K562 (cell line): ENCODE results near the gene TBXA2R. TPM values are rescaled to one million over a fixed set of nuclear protein-coding genes. Genes with fewer than 3 reads are reported as not detected.

Experiments
- ELF4 ChIP-seq: fragments of 450-650 bp; formaldehyde crosslinking; IDR thresholded peaks from 2 replicates; pipeline ENCODE4 v1.4.0; 2022; ENCODE audit warnings: missing genetic modification characterization
- HBP1 ChIP-seq: fragments of 450-650 bp; formaldehyde crosslinking; IDR thresholded peaks from 2 replicates; pipeline ENCODE4 v1.4.0; 2022; ENCODE audit warnings: missing genetic modification characterization
- HMGN3 ChIP-seq: IDR thresholded peaks from 2 replicates; pipeline ENCODE4 v1.6.1; 2011; ENCODE audit warnings: borderline replicate concordance, low read depth, mild to moderate bottlenecking, mixed read lengths, low read length; ENCODE audit not compliant: insufficient read length; ENCODE audit errors: extremely low read depth
- KDM5B ChIP-seq: fragments of 200-600 bp; sonication (generic); IDR thresholded peaks from 2 replicates; pipeline ENCODE4 v1.6.1; 2012; ENCODE audit warnings: low read depth, mild to moderate bottlenecking, moderate library complexity, low read length, control low read depth, inconsistent platforms; ENCODE audit not compliant: insufficient replicate concordance
- LCOR ChIP-seq: sonication (generic); formaldehyde crosslinking; IDR thresholded peaks from 2 replicates; pipeline ENCODE4 v1.8.0; 2022; ENCODE audit warnings: mild to moderate bottlenecking, missing genetic modification reagents
- PRMT5 ChIP-seq: sonication (generic); formaldehyde crosslinking; IDR thresholded peaks from 2 replicates; pipeline ENCODE4 v1.5.0; 2020; ENCODE audit warnings: missing genetic modification reagents
- SAP30 ChIP-seq: fragments of 200-600 bp; sonication (generic); IDR thresholded peaks from 2 replicates; pipeline ENCODE4 v1.6.1; 2012; ENCODE audit warnings: borderline replicate concordance, low read depth, mild to moderate bottlenecking, moderate library complexity, low read length, control low read depth, inconsistent platforms; ENCODE audit not compliant: insufficient read depth, poor library complexity, severe bottlenecking
- SMAD2 ChIP-seq: fragments of 150-350 bp; IDR thresholded peaks from 2 replicates; pipeline ENCODE4 v1.6.1; 2014; ENCODE audit warnings: low read depth, mild to moderate bottlenecking, low read length
- SRSF3 ChIP-seq: fragments of 200-400 bp; formaldehyde crosslinking; IDR thresholded peaks from 2 replicates; pipeline ENCODE4 v1.6.1; 2016; ENCODE audit warnings: mild to moderate bottlenecking, low read length, moderate library complexity; ENCODE audit not compliant: insufficient read depth
- TEAD4 ChIP-seq, 2 experiments: sonication (generic) in 1 of 2; formaldehyde crosslinking in 1 of 2; IDR thresholded peaks; 2 replicates each; pipeline versions ENCODE4 v1.6.1 to v1.8.0; 2012 to 2022; ENCODE audit warnings: borderline replicate concordance in 1 of 2, inconsistent platforms in 1 of 2, low read length in 1 of 2, mild to moderate bottlenecking in 1 of 2, missing genetic modification reagents in 1 of 2
- ZNF384 ChIP-seq: IDR thresholded peaks from 2 replicates; pipeline ENCODE4 v1.6.1; 2012; ENCODE audit warnings: low read depth, low read length, improper control_type of control experiment
- polyA plus RNA-seq, 8 experiments: library from polyadenylated mRNA; depleted of rRNA in 4 of 8; stranded (reverse) in 5 of 8; unstranded in 3 of 8; fragments of >200 nt; fragmentation: Nextera tagmentation in 2 of 8; fragmentation: Illumina TruSeq in 1 of 8; extraction: Ambion mirVana in 2 of 8; extraction: Trizol in 1 of 8; gene quantifications; 2 replicates each; pipeline versions ENCODE4 v1.2.1 to v1.2.3, GENCODE V29; 2011 to 2014; ENCODE audit warnings: inconsistent platforms in 1 of 8, missing spikeins in 1 of 8
- total RNA-seq, 7 experiments: library from RNA; depleted of rRNA in 6 of 7; stranded (reverse); fragments of >200 nt in 6 of 7; fragmentation: Illumina TruSeq in 2 of 7; extraction: Trizol in 2 of 7; gene quantifications; 2 replicates each; pipeline versions ENCODE4 v1.2.1 to v1.2.3, GENCODE V29; 2011 to 2021; ENCODE audit warnings: low replicate concordance in 1 of 7
- TF ChIP-seq, protein P1 (sequence below): IDR thresholded peaks from 2 replicates; pipeline ENCODE4 v1.6.1; 2014; ENCODE audit warnings: antibody characterized with exemption
- TF ChIP-seq, protein P2 (sequence below): IDR thresholded peaks from 3 replicates; pipeline ENCODE4 v1.6.1; 2011; ENCODE audit warnings: borderline replicate concordance, mild to moderate bottlenecking; ENCODE audit not compliant: insufficient read length, insufficient read depth
- TF ChIP-seq, protein P3 (sequence below): sonication (generic); formaldehyde crosslinking; IDR thresholded peaks from 2 replicates; pipeline ENCODE4 v1.8.1; 2023; ENCODE audit warnings: mild to moderate bottlenecking, missing genetic modification reagents
- TF ChIP-seq, protein P4 (sequence below): IDR thresholded peaks from 3 replicates; pipeline ENCODE4 v1.6.1; 2011; ENCODE audit warnings: borderline replicate concordance, mild to moderate bottlenecking, moderate library complexity; ENCODE audit not compliant: insufficient read length; ENCODE audit errors: extremely low read depth

The TBXA2R gene
- total and polyA plus RNA-seq, 9 of the 15 experiments (the other 6 are each of a cell fraction or from before 2014, with no cell fraction given), result 1.5 to 24.0 (median 2.8) TPM

DNA sequence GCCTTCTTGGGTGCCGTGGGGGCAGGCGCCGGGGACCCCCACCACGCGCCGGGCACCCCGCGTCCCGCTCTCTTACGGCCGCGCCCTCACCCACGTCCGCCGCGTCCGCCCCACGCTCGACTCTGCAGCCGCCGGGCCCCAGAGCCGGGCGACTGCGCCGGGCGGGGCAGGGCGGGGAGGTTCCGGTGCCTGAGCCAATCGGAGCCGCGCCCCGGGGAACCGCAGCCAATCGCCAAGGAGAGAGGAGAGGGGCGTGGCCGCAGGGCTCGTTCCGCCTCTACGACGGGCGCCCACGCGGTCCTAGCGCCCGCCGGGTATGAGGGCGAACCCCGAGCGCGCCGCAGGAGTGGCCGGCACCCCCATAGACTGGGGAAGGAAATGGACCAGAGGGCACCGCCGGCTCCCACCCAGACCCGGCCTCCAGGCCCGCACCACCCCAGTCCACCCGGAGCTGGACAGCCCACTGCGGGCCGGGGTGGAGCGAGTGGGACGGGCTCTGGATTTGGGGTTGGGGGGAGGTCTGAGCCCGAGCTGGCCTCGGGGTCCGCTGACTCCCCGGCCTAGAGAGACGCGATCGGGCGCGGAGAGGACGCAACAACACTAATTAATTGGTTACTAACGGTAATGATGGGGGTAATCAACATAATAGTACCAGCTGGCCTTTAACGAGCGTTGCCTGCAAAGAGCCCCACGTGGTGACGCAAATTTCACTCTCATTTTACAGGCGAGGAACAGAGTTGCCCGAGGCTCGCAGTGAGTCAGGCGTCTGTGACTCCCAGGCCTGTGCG lies 49.0 kb downstream of the TBXA2R start, which contains the start of gene MFSD12 (continued):
- no peak for TF ChIP-seq PRMT5
- peak; percentile 44 for TF ChIP-seq SAP30
- TF ChIP-seq HBP1, result 0 out of 2 replicates have a peak, but pooled peaks have one; percentile 6
- TF ChIP-seq KDM5B, result peak; percentile 47
- TF ChIP-seq, protein P1, sequence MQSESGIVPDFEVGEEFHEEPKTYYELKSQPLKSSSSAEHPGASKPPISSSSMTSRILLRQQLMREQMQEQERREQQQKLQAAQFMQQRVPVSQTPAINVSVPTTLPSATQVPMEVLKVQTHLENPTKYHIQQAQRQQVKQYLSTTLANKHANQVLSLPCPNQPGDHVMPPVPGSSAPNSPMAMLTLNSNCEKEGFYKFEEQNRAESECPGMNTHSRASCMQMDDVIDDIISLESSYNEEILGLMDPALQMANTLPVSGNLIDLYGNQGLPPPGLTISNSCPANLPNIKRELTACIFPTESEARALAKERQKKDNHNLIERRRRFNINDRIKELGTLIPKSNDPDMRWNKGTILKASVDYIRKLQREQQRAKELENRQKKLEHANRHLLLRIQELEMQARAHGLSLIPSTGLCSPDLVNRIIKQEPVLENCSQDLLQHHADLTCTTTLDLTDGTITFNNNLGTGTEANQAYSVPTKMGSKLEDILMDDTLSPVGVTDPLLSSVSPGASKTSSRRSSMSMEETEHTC, result no peak
- no peak for TF ChIP-seq LCOR
- TF ChIP-seq SRSF3, result no peak
- 0 out of 2 replicates have a peak, but pooled peaks have one; percentile 17 for TF ChIP-seq ELF4 (CRISPR knock-in tag)
- TF ChIP-seq, protein P2, sequence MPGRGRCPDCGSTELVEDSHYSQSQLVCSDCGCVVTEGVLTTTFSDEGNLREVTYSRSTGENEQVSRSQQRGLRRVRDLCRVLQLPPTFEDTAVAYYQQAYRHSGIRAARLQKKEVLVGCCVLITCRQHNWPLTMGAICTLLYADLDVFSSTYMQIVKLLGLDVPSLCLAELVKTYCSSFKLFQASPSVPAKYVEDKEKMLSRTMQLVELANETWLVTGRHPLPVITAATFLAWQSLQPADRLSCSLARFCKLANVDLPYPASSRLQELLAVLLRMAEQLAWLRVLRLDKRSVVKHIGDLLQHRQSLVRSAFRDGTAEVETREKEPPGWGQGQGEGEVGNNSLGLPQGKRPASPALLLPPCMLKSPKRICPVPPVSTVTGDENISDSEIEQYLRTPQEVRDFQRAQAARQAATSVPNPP, result no peak
- TF ChIP-seq SMAD2, result no peak
- peak; percentile 31 for TF ChIP-seq HMGN3
- TF ChIP-seq, protein P3, sequence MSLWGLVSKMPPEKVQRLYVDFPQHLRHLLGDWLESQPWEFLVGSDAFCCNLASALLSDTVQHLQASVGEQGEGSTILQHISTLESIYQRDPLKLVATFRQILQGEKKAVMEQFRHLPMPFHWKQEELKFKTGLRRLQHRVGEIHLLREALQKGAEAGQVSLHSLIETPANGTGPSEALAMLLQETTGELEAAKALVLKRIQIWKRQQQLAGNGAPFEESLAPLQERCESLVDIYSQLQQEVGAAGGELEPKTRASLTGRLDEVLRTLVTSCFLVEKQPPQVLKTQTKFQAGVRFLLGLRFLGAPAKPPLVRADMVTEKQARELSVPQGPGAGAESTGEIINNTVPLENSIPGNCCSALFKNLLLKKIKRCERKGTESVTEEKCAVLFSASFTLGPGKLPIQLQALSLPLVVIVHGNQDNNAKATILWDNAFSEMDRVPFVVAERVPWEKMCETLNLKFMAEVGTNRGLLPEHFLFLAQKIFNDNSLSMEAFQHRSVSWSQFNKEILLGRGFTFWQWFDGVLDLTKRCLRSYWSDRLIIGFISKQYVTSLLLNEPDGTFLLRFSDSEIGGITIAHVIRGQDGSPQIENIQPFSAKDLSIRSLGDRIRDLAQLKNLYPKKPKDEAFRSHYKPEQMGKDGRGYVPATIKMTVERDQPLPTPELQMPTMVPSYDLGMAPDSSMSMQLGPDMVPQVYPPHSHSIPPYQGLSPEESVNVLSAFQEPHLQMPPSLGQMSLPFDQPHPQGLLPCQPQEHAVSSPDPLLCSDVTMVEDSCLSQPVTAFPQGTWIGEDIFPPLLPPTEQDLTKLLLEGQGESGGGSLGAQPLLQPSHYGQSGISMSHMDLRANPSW (CRISPR knock-in tag), result peak; percentile 61; the same call in 1 of the 2 replicates
- no peak for TF ChIP-seq ZNF384
- TF ChIP-seq, protein P4, sequence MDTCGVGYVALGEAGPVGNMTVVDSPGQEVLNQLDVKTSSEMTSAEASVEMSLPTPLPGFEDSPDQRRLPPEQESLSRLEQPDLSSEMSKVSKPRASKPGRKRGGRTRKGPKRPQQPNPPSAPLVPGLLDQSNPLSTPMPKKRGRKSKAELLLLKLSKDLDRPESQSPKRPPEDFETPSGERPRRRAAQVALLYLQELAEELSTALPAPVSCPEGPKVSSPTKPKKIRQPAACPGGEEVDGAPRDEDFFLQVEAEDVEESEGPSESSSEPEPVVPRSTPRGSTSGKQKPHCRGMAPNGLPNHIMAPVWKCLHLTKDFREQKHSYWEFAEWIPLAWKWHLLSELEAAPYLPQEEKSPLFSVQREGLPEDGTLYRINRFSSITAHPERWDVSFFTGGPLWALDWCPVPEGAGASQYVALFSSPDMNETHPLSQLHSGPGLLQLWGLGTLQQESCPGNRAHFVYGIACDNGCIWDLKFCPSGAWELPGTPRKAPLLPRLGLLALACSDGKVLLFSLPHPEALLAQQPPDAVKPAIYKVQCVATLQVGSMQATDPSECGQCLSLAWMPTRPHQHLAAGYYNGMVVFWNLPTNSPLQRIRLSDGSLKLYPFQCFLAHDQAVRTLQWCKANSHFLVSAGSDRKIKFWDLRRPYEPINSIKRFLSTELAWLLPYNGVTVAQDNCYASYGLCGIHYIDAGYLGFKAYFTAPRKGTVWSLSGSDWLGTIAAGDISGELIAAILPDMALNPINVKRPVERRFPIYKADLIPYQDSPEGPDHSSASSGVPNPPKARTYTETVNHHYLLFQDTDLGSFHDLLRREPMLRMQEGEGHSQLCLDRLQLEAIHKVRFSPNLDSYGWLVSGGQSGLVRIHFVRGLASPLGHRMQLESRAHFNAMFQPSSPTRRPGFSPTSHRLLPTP, result no peak
- TF ChIP-seq TEAD4 (IDR thresholded peaks at IDR 0.05; ENCODE audit: low read length), result no peak
- TF ChIP-seq TEAD4 (CRISPR knock-in tag; IDR thresholded peaks at IDR 0.05; ENCODE audit: borderline replicate concordance), result no peak
